Stimulated activated CD4-positive, alpha-beta T cell treated with anti-CD3 and anti-CD28 coated beads, Interleukin-4, amount 100 ng/mL, for 48 hours (primary cell): ENCODE results near the gene CEACAM18.
"Not testable (repeated sequence)": the region's sequence is repeated elsewhere in the genome, so short reads cannot be mapped to it uniquely, and the experiment has no call there.

ENCODE experiments used
- DNase-seq, 2 donors: peaks; one replicate each; pipeline ENCODE4 v3.0.0-alpha.2; 2020; ENCODE audit warnings: low read depth in 2 of 2

CEACAM18 gene

DNA sequence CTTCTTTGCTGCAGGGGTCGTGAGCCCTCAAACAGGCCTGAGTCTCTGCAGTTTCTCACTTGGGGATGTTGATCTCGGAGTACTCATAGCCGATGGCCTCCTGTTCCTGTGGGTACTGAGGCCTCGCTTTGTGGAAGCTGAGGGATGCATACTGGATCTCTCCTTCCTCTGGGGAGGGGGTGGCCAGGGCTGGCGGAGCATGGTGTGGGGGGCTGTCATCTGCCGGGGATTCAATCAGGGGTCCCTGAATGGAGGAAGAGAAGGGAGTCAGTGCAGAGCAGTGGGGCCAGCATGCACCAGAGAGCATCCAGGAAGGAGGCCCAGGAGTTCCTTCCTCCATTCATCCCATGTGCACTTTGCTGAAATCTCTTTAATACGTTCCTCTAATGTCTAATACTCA, 13.2 kb downstream of the CEACAM18 start:
- DNase-seq = no peak

DNA sequence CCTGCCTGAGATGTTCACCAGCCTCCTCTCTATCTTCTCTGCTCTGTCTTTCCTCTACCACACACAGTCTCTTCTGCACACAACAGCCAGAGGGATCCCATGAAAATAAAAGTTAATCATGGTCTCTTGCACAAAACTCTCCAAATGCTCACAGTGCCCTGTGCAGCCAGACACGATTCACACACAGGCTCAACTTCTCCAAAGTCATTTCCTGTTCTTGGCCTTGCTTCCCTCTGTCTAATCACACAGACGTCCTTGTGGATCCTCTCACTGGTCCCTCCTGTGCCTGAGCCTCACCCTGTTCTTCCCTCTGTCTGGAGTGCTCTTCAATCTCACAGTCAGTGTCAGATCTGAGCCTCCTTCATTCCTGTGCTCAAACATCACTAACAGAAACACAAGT, 15.4 kb downstream of the CEACAM18 start:
- no peak for DNase-seq

DNA sequence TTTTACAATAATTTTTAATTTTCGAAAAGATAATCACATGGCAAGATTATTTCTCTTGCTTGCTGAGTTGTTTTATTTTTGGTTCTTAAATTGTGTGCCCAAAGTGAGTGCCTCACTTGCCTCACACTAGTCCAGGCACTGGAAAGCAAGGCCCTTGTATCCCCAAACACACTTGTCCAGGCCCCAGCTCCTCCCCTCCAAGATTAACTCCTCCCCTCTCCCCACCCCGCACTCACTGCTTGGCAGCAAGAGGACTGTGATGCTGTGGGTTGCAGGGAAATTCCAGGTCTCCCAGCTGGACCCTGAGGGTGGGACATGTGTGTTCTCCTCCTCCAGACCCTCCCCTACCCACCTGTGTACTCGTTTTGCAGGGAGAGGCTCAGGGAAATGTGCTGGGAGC, 19.3 kb downstream of the CEACAM18 start:
- no peak for DNase-seq

DNA sequence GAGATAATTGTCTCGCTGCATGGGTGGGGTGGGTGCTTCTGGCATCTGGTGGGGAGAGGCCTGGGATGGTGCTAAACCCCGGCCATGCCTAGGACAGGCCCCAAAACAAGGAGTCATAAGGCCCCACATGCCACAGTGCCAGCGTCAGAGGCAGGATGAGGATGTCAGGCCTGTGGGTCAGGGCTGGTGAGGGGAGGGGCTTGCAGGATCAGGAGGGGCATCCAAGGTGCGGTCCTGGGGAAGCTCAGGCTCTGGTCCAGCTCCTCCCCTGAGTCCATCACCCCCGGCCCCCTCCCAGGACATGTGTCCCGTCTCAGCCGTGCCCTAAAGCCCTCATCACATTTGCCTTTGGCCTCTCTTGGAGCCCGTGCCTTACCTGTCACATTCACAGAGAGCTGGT, 22.6 kb downstream of the CEACAM18 start:
- DNase-seq = not testable (repeated sequence)

DNA sequence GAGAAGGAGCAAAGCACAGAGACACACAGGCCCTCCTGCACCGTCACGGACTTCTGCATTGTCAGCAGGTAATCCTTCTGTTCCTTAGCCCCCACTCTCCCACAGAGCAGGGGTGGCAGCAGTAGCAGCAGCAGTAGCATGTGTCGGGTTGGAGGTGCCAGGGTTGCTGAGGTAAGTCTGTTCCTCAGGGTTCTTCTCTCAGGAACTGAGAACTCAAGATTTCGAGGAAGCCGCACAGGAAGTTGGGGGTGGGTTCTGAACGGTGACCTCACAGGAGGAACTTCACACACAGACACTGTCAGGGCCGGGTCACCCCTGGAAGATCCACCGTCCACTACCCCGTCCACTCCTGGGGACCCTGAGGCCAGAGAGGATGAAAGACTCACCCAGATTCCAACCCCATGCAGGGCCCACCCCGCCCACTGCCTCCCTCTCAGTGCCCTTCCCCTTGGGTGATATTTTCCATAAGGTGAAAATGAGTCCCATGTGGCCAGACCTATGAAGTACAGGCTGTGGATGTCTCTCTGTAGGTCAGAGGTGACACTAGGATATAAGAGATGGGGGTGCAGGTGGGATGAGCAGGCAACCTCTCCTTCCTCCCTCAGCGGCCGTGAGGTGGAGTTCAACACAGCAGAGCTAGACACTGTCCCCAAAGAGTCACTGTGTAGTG, 23.4 kb downstream of the CEACAM18 start, which contains the start of gene SIGLEC12:
Gene SIGLEC12 (minus strand): TSS at position 207 of the 670 bp plus-strand sequence. CDS start 67 bp downstream, at position 140.
- no peak for DNase-seq

DNA sequence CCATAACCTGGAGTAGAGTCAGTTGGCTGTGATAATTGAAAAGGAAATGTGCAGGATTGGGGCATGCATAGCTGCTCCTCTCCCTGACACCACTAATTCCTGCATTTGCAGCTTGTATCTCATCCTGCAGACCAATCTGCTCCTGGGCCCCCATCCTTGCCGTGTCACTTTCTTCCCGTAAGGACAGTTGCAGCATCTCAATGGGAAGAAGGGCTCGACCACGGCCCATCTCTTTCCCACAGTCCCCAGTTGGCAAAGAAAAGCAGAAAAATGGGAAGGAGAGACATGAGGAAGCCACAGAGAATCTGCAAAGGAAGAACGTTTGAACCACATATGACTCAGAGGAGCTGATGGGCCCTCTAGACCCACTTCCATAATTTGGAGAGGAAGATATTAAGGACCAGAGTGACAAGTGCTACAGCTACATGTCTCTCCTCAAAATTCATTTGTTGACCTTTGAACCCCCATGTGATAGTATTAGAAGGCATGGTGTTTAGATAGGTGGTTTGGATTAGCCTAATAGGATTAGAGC, 25.0 kb downstream of the CEACAM18 start:
- DNase-seq = no peak

DNA sequence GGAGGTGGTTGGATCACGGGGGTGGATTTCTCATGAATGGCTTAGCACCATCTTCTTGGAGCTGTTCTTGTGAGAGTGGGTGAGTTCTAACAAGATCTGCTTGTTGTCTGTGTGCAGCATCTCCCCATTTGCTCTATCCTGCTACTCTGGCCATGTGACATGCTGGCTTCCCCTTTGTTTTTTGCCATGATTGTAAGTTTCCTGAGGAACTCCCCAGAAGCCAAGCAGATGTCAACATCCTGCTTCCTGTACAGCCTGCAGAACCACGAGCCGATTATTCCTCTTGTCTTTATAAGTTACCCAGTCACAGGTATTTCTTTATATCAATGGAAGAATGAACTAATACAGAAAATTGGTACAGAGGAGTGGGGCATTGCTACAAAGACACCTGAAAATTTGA, 25.6 kb downstream of the CEACAM18 start:
- DNase-seq = no peak

DNA sequence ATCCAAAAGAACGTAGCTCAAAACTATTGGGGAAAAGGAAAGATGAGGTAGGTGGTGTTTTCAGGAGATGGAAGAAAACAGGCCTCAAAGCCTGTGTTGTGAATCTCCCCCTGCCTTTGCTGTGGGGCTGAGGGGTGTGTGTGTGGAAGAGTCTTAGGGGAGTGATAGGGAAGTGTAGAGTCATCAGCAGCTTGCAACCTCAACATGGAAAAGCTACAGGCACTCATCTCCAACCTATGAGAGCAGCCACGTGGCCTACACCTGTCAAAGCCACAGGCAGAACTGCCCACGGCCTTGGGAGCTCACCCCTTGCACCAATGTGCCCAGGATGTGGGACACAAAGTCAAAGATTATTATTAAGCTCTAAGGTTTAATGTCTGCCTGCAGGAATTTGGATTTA, 27.6 kb downstream of the CEACAM18 start:
- DNase-seq = no peak

DNA sequence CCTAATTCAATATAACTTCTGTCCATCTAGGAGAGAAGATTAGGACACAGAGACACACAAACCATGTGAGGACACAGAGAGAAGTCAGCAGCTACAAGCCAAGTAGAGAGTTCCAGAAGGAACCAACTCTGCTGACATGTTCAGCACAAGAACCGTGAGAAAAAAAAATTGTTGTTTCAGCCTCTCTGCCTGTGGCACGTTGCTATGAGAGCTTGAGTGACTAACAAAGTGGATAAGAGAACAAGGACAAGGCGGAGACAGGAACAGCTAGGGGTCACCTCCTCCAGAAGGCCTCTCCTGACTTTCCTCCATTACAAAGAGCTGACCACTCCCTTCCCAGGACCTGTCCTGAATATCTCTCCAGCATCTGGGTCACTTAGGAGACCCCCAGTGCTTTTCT, 28.9 kb downstream of the CEACAM18 start:
- no peak for DNase-seq

DNA sequence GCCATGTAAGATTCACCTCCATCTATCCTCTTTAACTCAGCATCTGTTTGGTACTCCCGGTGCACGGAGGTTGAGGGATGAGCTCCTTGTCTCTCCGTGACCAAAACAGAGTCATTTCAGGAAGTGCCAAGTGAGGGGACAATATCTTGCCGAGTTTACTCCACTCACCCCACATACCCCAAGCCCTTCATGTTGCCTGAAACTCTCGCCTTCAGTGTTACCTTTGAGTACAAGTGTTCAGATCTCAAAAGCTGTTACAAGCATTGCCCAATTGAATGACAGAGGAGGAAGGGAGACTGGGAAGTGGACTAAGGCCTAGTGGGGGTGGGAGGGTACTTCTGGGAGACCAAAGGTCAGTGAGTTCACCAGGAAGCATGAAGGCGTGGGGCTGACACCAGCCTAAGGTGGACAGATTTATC, 29.3 kb downstream of the CEACAM18 start:
- no peak for DNase-seq

DNA sequence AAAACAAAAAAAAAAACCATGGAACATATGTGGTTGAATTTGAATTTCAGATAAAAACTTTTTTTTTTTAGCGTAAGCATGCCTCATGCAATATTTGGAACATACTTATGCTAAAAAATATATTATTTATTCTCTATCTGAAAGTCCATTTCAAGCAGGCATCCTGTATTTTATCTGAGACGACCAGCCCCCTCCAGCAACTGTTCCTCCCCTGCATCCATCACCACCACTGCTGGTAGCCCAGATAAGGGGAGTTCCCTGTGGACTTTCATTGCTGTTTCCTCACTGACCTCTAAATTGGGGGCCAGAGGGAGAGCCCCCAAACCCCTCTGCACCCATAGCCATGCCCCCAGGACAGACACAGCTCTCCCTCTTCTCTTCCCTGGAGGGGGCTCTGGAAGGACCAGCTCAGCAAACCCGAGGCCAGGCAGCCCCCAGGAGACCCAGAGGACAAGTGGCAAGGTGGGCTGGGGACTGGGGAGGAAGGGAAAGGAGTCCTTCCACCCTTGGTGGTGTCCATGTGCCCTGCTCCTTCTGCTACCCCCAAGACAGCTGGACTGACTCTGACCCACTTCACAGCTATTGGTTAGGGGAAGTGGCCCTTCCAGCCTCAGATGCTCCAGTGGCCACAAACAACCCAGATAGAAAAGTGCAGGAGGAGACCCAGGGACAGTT, 29.9 kb downstream of the CEACAM18 start:
- no peak for DNase-seq

DNA sequence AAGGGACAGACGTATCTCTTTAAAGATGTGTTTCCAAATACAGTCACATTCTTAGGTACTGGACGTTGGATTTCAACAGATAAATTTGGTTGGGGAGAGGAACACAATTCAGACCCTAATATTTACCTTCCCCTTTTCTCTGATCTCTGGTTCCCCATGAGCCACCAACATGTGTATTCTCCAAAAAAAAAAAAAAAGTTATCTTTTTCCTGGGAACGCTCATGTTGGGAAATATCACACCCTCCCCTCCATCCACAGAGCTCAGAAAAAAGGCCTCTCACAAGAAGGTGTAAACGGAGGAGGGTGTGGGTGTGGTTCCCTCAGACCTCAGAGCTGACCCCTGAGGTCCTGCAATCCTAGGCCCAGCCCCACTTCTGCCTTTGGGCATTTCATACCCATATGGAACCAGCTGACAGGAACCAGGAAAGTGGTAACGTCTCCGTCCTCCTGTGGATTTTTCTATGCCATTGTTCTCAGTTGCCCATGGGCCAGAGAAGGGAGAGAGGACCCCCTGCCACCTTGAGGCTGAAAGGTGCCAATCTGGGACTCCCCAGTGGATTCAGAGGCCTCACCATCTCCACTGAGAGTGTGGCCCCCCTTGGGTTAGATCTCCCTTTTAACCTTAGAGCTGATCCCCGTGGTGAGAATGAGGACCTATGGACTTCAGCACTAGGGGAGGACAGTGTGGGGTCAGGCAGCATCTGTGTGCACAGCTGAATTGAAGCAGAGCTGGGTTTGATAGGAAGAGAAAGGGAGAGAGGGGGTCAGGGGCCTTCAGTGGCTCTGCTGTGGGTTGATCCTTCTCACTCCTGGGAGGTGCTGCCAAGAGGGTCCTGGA, 31.7 kb downstream of the CEACAM18 start:
- DNase-seq = no peak

DNA sequence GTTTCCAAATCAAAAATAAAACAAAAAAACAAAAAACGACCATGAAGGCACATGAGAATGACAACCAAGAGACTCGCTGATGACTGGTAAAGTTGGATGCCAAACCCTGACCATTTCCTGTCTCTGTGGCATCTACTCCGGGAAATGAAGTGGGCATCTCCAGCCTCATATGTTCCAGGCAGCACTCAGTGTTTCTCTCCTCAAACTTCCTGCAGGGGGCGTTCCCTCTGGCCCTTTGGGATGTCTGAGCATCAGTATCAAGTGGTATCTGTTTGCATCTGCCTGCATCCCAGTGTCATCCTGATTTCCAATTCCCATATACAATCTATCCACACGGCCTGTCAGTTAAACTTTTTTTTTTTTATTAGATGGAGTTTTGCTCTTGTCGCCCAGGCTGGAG, 33.0 kb downstream of the CEACAM18 start:
- DNase-seq = no peak

DNA sequence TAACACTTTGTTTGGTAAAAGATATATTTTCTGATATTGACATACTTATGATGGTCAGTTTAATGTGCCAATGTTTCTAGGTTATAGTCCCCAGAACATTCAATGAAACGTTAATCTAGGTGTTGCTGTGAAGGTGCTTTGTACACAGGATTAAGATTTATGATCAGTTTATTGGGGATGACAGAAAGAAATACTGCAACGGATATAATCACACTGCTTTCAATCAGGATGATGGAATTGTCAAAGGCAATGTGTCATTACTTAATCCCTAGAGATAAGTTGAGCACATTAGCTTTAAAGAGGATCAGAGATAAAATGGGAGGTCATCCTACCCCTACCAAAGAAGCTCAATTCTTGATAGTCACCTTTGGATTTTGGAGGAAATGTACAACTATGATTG, 35.6 kb downstream of the CEACAM18 start:
- DNase-seq = no peak

DNA sequence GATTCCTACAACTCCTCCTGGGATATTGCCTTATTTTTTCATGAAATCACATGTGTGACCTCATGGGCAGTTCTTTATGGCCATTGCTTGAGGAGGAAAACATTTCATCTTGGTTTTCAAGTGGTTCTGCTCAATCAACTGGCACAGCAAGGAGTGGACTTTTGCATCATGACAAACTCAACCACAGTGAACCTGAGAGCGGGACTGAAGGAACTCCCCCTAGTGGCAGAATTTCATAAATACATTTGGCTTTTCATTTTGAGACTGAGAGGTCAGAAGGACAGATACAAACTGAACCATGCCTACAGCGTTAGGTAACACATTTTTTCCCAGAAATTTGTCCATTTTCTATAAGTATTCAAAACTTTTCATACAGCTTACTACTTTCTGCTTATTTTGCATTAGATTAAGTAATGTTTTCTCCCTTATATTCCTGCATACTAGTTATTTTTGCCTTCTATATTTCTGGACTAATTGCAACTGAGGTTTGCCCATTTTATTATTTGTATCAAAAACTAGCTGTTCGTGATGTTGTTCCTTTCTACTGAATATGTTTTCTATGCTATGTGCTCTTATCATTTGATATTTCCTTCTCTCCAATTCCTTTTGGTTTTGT, 36.6 kb downstream of the CEACAM18 start:
- no peak for DNase-seq

DNA sequence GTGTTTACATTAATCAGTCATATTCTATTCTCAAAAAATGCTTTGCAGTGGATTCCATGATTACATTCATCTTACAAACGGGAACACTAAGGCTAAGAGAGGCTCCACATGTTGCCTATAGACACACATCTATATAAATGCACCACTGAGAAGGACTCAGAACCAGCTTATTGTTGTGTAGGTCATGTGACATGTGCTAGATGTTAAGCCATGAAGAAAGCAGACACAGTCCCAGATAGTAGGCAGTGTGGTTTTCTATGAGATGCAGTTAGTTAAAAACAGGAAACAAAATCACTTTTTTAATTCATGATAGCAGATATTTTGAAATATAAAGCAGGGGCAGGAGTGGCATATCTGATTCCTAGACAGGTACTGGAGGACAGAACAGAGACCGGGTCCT, 42.4 kb downstream of the CEACAM18 start:
- DNase-seq = no peak

DNA sequence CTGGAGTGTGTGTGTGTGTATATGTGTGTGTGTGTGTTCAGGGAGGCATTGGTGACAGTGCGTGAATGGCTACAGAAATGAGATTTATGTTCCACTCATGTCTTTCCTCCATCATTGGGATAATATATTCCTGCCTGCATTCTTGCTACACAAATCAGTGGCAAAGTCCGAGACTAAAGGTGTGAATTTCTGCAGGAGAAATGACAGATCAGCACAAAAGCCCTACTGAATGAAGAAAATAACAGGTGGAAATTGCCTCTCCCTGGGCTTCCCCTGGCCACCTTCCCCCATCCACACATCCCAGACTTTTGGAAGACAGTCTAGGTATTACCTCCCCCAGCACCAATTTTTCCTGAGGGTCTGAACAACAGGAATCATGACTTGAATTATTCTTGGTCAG, 43.0 kb downstream of the CEACAM18 start:
- DNase-seq = no peak

DNA sequence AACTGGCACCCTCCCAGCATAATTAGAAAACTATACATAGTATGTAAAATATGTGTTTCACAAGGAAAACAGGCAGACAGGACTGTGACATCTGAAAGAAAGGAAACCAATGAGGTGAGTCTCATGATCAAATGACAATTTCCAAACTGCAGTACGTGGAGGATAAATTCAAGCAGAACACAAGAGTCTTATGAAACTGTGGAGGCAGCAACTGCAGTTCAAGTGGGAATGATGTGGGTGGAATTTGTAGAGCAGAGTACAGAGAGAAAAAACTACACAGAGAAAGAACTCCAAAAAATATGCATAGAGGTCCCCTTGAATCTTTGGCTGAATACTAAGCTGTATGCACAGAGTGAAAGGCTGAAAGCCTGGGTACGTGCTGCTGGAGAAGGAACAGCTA, 43.4 kb downstream of the CEACAM18 start:
- DNase-seq = no peak

DNA sequence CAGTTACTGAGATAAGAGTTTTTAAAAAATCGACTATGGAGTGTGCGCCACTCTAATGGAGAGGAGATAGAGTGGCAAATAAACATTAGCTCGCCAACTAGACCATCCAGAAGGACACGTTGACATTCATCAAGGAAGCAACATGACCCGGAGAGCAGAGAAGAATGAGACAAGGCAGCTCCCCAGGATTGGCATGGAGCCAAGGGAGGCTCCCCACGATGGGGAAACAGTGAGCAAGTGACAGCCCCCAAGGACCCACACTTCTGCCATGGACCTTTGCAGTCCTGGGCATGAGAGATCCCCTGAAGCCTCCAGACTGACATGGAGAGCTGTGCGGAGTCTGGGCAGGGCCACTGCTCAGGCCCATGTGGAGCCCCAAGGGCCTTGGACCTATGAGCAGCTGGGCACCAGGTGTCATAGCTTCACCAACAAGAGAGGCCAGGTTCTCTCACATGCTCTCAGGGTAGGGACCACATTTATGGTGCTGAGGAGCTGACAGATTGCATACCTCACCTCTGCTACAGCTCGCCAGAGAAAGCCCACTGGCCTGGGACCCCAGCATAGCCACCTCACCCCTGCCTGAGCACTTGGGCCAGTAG, 46.4 kb downstream of the CEACAM18 start:
- DNase-seq = no peak

DNA sequence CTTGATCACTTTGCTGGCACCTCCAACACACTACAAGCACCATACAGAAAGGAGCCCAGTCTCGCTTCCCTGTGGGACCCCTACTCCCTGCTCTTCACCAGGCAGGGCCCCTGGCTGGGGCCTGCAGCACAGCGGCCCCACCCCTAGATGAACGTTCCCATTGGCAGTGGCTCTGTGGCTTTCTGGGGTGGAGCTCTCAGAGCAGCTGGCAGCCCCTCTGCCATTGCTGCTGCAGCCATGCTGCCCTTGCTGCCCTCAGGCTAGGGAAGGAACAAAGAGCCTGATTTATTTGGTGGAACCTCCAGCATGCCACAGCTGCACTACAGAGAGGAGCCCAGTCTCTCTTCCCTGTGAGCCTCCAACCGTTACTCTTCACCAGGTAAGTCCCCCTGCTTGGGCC, 47.3 kb downstream of the CEACAM18 start:
- DNase-seq = no peak

DNA sequence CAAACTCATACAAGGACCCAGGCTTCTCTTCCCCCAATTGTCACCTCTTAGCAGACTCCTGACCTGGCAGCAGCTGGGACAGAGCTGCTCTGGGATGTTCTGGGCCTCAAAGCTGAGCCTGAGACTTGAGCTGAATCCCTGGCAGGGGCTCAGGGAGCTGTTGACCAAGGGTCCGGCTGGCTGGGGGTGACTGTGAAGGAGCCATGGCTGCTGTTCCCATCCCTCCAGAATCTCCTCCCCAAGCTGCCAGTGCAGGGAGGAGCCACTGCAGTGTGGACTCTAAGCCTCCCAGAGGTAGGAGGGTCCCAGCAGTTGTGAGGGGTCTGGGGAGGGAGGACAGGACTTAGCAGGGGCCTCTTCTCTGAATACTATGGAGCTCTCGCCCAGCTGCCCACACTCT, 51.0 kb downstream of the CEACAM18 start:
- DNase-seq = no peak

DNA sequence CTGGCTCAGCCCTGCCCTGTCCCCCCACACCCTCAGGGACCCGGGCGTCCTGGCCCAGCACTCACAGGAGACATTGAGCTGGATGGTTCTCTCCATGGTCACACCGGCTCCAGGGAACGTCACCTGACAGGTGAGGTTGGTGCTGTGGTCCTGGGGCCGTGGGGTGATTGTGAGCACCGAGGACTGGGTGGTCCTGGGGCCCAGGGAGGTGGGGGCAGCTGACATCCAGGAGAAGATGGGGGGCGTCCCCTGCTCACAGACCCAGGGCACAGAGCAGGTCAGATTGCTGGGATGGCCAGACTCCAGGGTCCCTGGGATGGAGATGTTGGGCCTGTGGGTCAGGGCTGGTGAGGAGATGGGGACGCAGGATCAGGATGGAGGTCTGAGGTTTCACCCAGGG, 52.3 kb downstream of the CEACAM18 start:
- DNase-seq = no peak
